ENCODE data around the gene POLH. TPM values are rescaled to one million over a fixed set of nuclear protein-coding genes. Genes with fewer than 3 reads are reported as not detected.

POLH gene
- total and polyA plus RNA-seq, 2 donors (not counting 1 experiment from before 2014, with no cell fraction given), result 19.0 to 21.8 TPM

- H3K9ac ChIP-seq (ENCODE audit: insufficient read depth, low read length), result no peak overlapping the region
- H3K27me3 ChIP-seq (ENCODE audit: control insufficient read depth, insufficient read depth, low read length), result no peaks in the 10 kb centered on the region
- no peak overlapping the region for H3K4me3 ChIP-seq (replicated peaks in 1 of 4; ENCODE audit: control extremely low read depth in 1 of 4, insufficient read depth in 1 of 4, low read depth in 3 of 4, low read length in 4 of 4)
- H3K9me3 ChIP-seq (ENCODE audit: control insufficient read depth, insufficient read depth, low read depth, low read length), result no peaks in the 10 kb centered on the region
- H3K4me2 ChIP-seq (ENCODE audit: extremely low read depth, insufficient read depth, low read length), result no peak overlapping the region
- H3K4me1 ChIP-seq (ENCODE audit: control insufficient read depth, extremely low read depth, insufficient read depth, low read length), result no peaks in the 10 kb centered on the region
- no peaks in the 10 kb centered on the region for H4K20me1 ChIP-seq (ENCODE audit: control insufficient read depth, extremely low read depth, insufficient read depth, low read length)
- H3K27ac ChIP-seq (ENCODE audit: insufficient read depth, low read length), result no peak overlapping the region
- peaks cover 9% of the 10 kb centered on the region for H3K36me3 ChIP-seq (ENCODE audit: control insufficient read depth, insufficient read depth, low read length)
- H2AFZ ChIP-seq (ENCODE audit: low read length), result no peak overlapping the region
- DNase-seq (ENCODE audit: low read depth in 2 of 2), result no peak
- no peak for TF ChIP-seq EZH2 (IDR thresholded peaks at IDR 0.05; ENCODE audit: low read length, missing control alignments)
- TF ChIP-seq CTCF (conservative IDR thresholded peaks at IDR 0.05 in 1 of 2, IDR thresholded peaks at IDR 0.05 in 1 of 2; ENCODE audit: low read depth in 1 of 2, low read length in 2 of 2), result no peak
- no peaks in the 10 kb centered on the region for H3K79me2 ChIP-seq (ENCODE audit: control insufficient read depth, insufficient read depth, low read length)
Measured at GRCh38 chr6:43614396-43614730, 38.4 kb downstream of the POLH start.

- H2AFZ ChIP-seq (ENCODE audit: low read length), result no peak overlapping the region
- no peaks in the 10 kb centered on the region for H3K4me1 ChIP-seq (ENCODE audit: control insufficient read depth, extremely low read depth, insufficient read depth, low read length)
- H3K9me3 ChIP-seq (ENCODE audit: control insufficient read depth, insufficient read depth, low read depth, low read length), result no peaks in the 10 kb centered on the region
- H3K4me3 ChIP-seq (replicated peaks in 1 of 4; ENCODE audit: control extremely low read depth in 1 of 4, insufficient read depth in 1 of 4, low read depth in 3 of 4, low read length in 4 of 4), result no peak overlapping the region
- DNase-seq (ENCODE audit: low read depth in 2 of 2), result no peak
- no peaks in the 10 kb centered on the region for H3K79me2 ChIP-seq (ENCODE audit: control insufficient read depth, insufficient read depth, low read length)
- no peaks in the 10 kb centered on the region for H3K27me3 ChIP-seq (ENCODE audit: control insufficient read depth, insufficient read depth, low read length)
- TF ChIP-seq CTCF (conservative IDR thresholded peaks at IDR 0.05 in 1 of 2, IDR thresholded peaks at IDR 0.05 in 1 of 2; ENCODE audit: low read depth in 1 of 2, low read length in 2 of 2) (no peak), EZH2 (IDR thresholded peaks at IDR 0.05; ENCODE audit: low read length, missing control alignments) (no peak)
- H3K36me3 ChIP-seq (ENCODE audit: control insufficient read depth, insufficient read depth, low read length), result peaks cover 20% of the 10 kb centered on the region
- H3K9ac ChIP-seq (ENCODE audit: insufficient read depth, low read length), result no peak overlapping the region
- H3K4me2 ChIP-seq (ENCODE audit: extremely low read depth, insufficient read depth, low read length), result no peak overlapping the region
- no peak overlapping the region for H3K27ac ChIP-seq (ENCODE audit: insufficient read depth, low read length)
- H4K20me1 ChIP-seq (ENCODE audit: control insufficient read depth, extremely low read depth, insufficient read depth, low read length), result no peaks in the 10 kb centered on the region
Measured at GRCh38 chr6:43616725-43617472, 40.9 kb downstream of the POLH start.

- Histone ChIP-seq H3K36me3 (ENCODE audit: control insufficient read depth, insufficient read depth, low read length) (peaks cover 42% of the 10 kb centered on the region), H3K4me1 (ENCODE audit: control insufficient read depth, extremely low read depth, insufficient read depth, low read length) (no peaks in the 10 kb centered on the region), H4K20me1 (ENCODE audit: control insufficient read depth, extremely low read depth, insufficient read depth, low read length) (no peaks in the 10 kb centered on the region), H3K9me3 (ENCODE audit: control insufficient read depth, insufficient read depth, low read depth, low read length) (no peaks in the 10 kb centered on the region), H3K79me2 (ENCODE audit: control insufficient read depth, insufficient read depth, low read length) (peaks cover 7% of the 10 kb centered on the region), H3K27ac (ENCODE audit: insufficient read depth, low read length) (no peak overlapping the region), H2AFZ (ENCODE audit: low read length) (no peak overlapping the region), H3K9ac (ENCODE audit: insufficient read depth, low read length) (no peak overlapping the region), H3K4me2 (ENCODE audit: extremely low read depth, insufficient read depth, low read length) (no peak overlapping the region), H3K4me3 (replicated peaks in 1 of 4; ENCODE audit: control extremely low read depth in 1 of 4, insufficient read depth in 1 of 4, low read depth in 3 of 4, low read length in 4 of 4) (no peak overlapping the region), H3K27me3 (ENCODE audit: control insufficient read depth, insufficient read depth, low read length) (no peaks in the 10 kb centered on the region)
- no peak for DNase-seq (ENCODE audit: low read depth in 2 of 2)
- TF ChIP-seq EZH2 (IDR thresholded peaks at IDR 0.05; ENCODE audit: low read length, missing control alignments) (no peak), CTCF (conservative IDR thresholded peaks at IDR 0.05 in 1 of 2, IDR thresholded peaks at IDR 0.05 in 1 of 2; ENCODE audit: low read depth in 1 of 2, low read length in 2 of 2) (no peak)
Measured at GRCh38 chr6:43621078-43621835, 45.3 kb downstream of the POLH start.

All from fibroblast of lung (primary cell).